Measurements from ENCODE around the gene IL3. TPM values are rescaled to one million over a fixed set of nuclear protein-coding genes. Genes with fewer than 3 reads are reported as not detected.

IL3 gene, protein sequence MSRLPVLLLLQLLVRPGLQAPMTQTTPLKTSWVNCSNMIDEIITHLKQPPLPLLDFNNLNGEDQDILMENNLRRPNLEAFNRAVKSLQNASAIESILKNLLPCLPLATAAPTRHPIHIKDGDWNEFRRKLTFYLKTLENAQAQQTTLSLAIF
- total RNA-seq (2014; rRNA removed; shearing (Covaris generic)) (not detected in 2 replicates), total RNA-seq (2022) (not detected in 2 replicates), Bru-seq, nascent RNA (not detected), BruChase-seq, experiment 1, labeled RNA remaining after a 6-hour chase (not detected), BruChase-seq, experiment 2, labeled RNA remaining after a 2-hour chase (not detected)
- long read RNA-seq = 0 reads

DNA sequence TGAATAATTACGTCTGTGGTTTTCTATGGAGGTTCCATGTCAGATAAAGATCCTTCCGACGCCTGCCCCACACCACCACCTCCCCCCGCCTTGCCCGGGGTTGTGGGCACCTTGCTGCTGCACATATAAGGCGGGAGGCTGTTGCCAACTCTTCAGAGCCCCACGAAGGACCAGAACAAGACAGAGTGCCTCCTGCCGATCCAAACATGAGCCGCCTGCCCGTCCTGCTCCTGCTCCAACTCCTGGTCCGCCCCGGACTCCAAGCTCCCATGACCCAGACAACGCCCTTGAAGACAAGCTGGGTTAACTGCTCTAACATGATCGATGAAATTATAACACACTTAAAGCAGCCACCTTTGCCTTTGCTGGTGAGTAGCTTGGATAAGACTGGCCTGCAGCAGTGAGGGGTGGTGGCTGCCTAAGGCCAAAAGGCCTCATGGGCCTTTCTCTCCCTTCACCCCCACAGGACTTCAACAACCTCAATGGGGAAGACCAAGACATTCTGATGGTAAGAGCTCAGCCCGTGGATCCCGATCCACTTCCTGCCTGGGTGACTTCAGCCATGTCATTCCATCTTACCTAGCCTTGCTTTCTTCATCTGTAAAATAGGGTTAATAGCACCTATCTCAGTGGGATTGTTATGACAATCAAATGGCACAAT lies at the start of gene IL3:
TSS of gene IL3 (plus strand) at position 155 of the 661 bp plus-strand sequence. CDS start at position 207, 52 bp downstream.
- Histone ChIP-seq H3K4me1 (ENCODE audit: insufficient read depth, low read length, poor library complexity, severe bottlenecking) (no peaks in the 10 kb centered on the region), H3K79me2 (ENCODE audit: insufficient read depth, low read depth, low read length) (no peaks in the 10 kb centered on the region), H3K4me2 (ENCODE audit: low read length) (no peak within 1 kb of the TSS), H3K36me3 (ENCODE audit: insufficient read depth, low read length) (no peaks in the 10 kb centered on the region), H3K9me3 (ENCODE audit: low read length) (no peaks in the 10 kb centered on the region), H4K20me1 (ENCODE audit: insufficient read depth, low read length) (no peaks in the 10 kb centered on the region), H3K9me2 (ENCODE audit: insufficient read depth, low read length) (no peaks in the 10 kb centered on the region), H2AFZ (ENCODE audit: low read length) (no peak within 1 kb of the TSS), H3K27ac (ENCODE audit: low read depth, low read length, poor library complexity, severe bottlenecking) (no peak within 1 kb of the TSS), H3K4me3 (ENCODE audit: low read depth, low read length, poor library complexity, severe bottlenecking) (no peak within 1 kb of the TSS)
- ChIA-PET POLR2A (no interaction called here), CTCF (ENCODE audit: unreplicated experiment) (no interaction called here)
- no peak for TF ChIP-seq EZH2phosphoT487 (IDR thresholded peaks at IDR 0.05; ENCODE audit: borderline replicate concordance, low read depth, low read length)
- TF ChIP-seq, protein P1, sequence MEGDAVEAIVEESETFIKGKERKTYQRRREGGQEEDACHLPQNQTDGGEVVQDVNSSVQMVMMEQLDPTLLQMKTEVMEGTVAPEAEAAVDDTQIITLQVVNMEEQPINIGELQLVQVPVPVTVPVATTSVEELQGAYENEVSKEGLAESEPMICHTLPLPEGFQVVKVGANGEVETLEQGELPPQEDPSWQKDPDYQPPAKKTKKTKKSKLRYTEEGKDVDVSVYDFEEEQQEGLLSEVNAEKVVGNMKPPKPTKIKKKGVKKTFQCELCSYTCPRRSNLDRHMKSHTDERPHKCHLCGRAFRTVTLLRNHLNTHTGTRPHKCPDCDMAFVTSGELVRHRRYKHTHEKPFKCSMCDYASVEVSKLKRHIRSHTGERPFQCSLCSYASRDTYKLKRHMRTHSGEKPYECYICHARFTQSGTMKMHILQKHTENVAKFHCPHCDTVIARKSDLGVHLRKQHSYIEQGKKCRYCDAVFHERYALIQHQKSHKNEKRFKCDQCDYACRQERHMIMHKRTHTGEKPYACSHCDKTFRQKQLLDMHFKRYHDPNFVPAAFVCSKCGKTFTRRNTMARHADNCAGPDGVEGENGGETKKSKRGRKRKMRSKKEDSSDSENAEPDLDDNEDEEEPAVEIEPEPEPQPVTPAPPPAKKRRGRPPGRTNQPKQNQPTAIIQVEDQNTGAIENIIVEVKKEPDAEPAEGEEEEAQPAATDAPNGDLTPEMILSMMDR (conservative IDR thresholded peaks at IDR 0.05; ENCODE audit: low read length) = no peak
- no TSS peak for BruUV-seq (replicated peaks)
- no peak for DNase-seq (ENCODE audit: low spot score)
- intact Hi-C loops (cut with micrococcal nuclease; ENCODE audit: unreplicated experiment) = loop anchor here (10.0 kb wide), 1 partner anchor 294 kb away; no protein-coding TSS in a partner anchor

DNA sequence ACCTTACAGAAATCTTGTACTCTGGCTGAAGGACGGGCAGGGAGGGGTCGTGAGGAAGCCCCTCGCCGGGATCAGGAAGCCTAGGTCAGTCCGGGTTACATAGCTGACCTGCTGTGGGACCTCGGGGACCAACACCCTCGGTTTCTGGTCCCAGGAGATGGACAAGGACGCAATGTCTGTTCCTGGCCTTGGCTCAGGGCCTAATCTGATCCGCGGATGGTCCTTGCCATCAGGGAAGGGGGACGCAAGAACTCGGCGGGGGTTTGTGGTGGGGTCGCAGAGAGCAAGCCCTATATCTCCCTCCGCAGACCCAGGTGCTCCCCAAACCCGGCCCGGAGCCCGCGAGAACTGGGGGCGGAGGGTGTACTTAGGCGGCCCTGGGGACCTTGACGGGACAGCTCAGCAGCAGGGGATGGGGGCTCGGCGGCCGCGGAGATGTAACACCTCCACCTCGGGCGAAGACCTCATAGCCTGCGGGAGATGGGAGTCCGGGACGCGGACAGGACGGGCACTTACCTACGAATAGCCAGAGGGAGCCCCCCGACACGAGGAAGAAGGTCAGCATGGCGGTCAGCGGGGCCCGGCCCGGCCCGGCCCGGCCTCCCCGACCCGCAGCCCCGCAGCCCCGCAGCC lies 49.4 kb upstream of the IL3 start:
- Histone ChIP-seq H3K79me2 (ENCODE audit: insufficient read depth, low read depth, low read length) (no peaks in the 10 kb centered on the region), H2AFZ (ENCODE audit: low read length) (no peak overlapping the region), H3K4me3 (ENCODE audit: low read depth, low read length, poor library complexity, severe bottlenecking) (no peak overlapping the region), H4K20me1 (ENCODE audit: insufficient read depth, low read length) (no peaks in the 10 kb centered on the region), H3K27ac (ENCODE audit: low read depth, low read length, poor library complexity, severe bottlenecking) (no peak overlapping the region), H3K4me2 (ENCODE audit: low read length) (peak overlapping the region; percentile 30; the same call in 1 of the 2 replicates), H3K9me2 (ENCODE audit: insufficient read depth, low read length) (no peaks in the 10 kb centered on the region), H3K9me3 (ENCODE audit: low read length) (no peaks in the 10 kb centered on the region), H3K4me1 (ENCODE audit: insufficient read depth, low read length, poor library complexity, severe bottlenecking) (no peaks in the 10 kb centered on the region), H3K36me3 (ENCODE audit: insufficient read depth, low read length) (no peaks in the 10 kb centered on the region)
- CTCF ChIA-PET (ENCODE audit: unreplicated experiment) = no interaction called here
- no TSS peak for BruUV-seq (replicated peaks)
- intact Hi-C loops (cut with micrococcal nuclease; ENCODE audit: unreplicated experiment) = no loop called here
- no peak for DNase-seq (ENCODE audit: low spot score)
- TF ChIP-seq, protein P1 (conservative IDR thresholded peaks at IDR 0.05; ENCODE audit: low read length) = no peak
- TF ChIP-seq EZH2phosphoT487 (IDR thresholded peaks at IDR 0.05; ENCODE audit: borderline replicate concordance, low read depth, low read length) = no peak
- POLR2A ChIA-PET = interaction anchor here (0.6 kb wide), 1 partner anchor 205 kb away, joined by 5 read pairs; no protein-coding TSS in a partner anchor

Measured in OCI-LY7 (cell line).